Stimulated activated naive B cell treated with anti-CD40 and anti-IgM and Interleukin-4, amounts not matched to agents 10 μg/mL and 1 μg/mL and 100 μg/mL, for 72 hours (primary cell): ENCODE measurements around the gene VSIG10L.

ENCODE experiments used
- ATAC-seq, 2 donors: fragments of 150-1000 bp; cut with Tn5 transposase; replicated peaks; 2 replicates each; pipeline ENCODE4 v1.10.0; 2021; ENCODE audit warnings: moderate library complexity in 1 of 2
- DNase-seq: peaks from one replicate; pipeline ENCODE4 v3.0.0; 2021
- H3K27ac Mint-ChIP-seq: one replicate; pipeline ENCODE4 v1.8.0; 2022; ENCODE audit warnings: mild to moderate bottlenecking, mixed read lengths
- H3K27me3 Mint-ChIP-seq, 2 donors: one replicate each; pipeline ENCODE4 v1.8.0; 2022; ENCODE audit warnings: mixed read lengths in 2 of 2
- H3K36me3 Mint-ChIP-seq, 2 donors: one replicate each; pipeline ENCODE4 v1.8.0; 2022; ENCODE audit warnings: mixed read lengths in 2 of 2, mild to moderate bottlenecking in 1 of 2
- H3K4me1 Mint-ChIP-seq, 2 donors: one replicate each; pipeline ENCODE4 v1.8.0; 2022; ENCODE audit warnings: mixed read lengths in 2 of 2, mild to moderate bottlenecking in 1 of 2
- H3K4me3 Mint-ChIP-seq, 2 donors: one replicate each; pipeline ENCODE4 v1.8.0; 2022; ENCODE audit warnings: mild to moderate bottlenecking in 2 of 2, mixed read lengths in 2 of 2, moderate library complexity in 1 of 2
- H3K9me3 Mint-ChIP-seq, 2 donors: one replicate each; pipeline ENCODE4 v1.8.0; 2022; ENCODE audit warnings: mixed read lengths in 2 of 2, mild to moderate bottlenecking in 1 of 2

VSIG10L gene

DNA sequence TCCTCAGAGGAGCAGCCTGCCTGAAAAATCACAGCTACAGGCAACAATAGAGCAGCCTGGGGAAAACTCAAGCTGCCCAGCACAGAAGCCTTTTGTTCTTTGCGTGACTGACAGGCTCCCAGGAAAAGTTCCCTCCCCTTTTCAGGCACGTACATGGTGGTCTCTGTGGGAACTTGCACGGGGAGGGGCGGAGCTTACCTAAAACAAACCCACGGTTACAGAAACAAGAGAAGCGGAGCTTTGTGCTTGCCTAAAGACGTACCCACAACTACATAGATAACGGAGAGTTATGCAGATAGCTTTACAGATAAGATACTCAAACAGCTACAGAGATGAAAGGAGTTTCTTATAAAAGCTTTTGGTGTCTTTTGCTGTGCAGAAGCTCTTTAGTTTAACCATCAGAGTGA, 12.8 kb upstream of the VSIG10L start:
- ATAC-seq (no peak), DNase-seq (no peak)
- peaks cover 0 to 10% of the 10 kb centered on the region in 2 donors for H3K4me1 Mint-ChIP-seq
- H3K36me3 Mint-ChIP-seq = peaks cover 44 to 55% of the 10 kb centered on the region in 2 donors
- H3K4me3 Mint-ChIP-seq = no peak overlapping the region
- no peaks in the 10 kb centered on the region for H3K27me3 Mint-ChIP-seq
- H3K9me3 Mint-ChIP-seq = no peaks in the 10 kb centered on the region
- no peak overlapping the region for H3K27ac Mint-ChIP-seq

- no peak overlapping the region for H3K4me3 Mint-ChIP-seq
- DNase-seq (no peak), ATAC-seq (no peak)
- H3K27ac Mint-ChIP-seq = peak overlapping the region; percentile 56
- no peaks in the 10 kb centered on the region for H3K9me3 Mint-ChIP-seq
- H3K4me1 Mint-ChIP-seq = peaks cover 0 to 5% of the 10 kb centered on the region in 2 donors
- H3K36me3 Mint-ChIP-seq = peaks cover 45 to 51% of the 10 kb centered on the region in 2 donors
- no peaks in the 10 kb centered on the region for H3K27me3 Mint-ChIP-seq
Observed at GRCh38 chr19:51354103-51354741, 12.3 kb upstream of the VSIG10L start.

- no peak overlapping the region for H3K27ac Mint-ChIP-seq
- DNase-seq (no peak), ATAC-seq (no peak)
- no peak overlapping the region for H3K4me3 Mint-ChIP-seq
- H3K9me3 Mint-ChIP-seq = no peaks in the 10 kb centered on the region
- no peaks in the 10 kb centered on the region for H3K27me3 Mint-ChIP-seq
- H3K36me3 Mint-ChIP-seq = peaks cover 41 to 48% of the 10 kb centered on the region in 2 donors
- H3K4me1 Mint-ChIP-seq = peaks cover 0 to 4% of the 10 kb centered on the region in 2 donors
Observed at GRCh38 chr19:51352783-51353360, 10.9 kb upstream of the VSIG10L start.

GRCh38 chr19:51351266-51351990, 9.5 kb upstream of the VSIG10L start:
- Mint-ChIP-seq H3K27ac (no peak overlapping the region), H3K9me3 (no peaks in the 10 kb centered on the region), H3K4me1 (peaks cover 2 to 10% of the 10 kb centered on the region in 2 donors), H3K36me3 (peaks cover 48 to 51% of the 10 kb centered on the region in 2 donors), H3K4me3 (no peak overlapping the region), H3K27me3 (no peaks in the 10 kb centered on the region)
- ATAC-seq = no peak
- DNase-seq = no peak

- Mint-ChIP-seq H3K4me3 (no peak overlapping the region), H3K36me3 (peaks cover 45 to 49% of the 10 kb centered on the region in 2 donors), H3K9me3 (no peaks in the 10 kb centered on the region), H3K27ac (no peak overlapping the region), H3K4me1 (peaks cover 26 to 45% of the 10 kb centered on the region in 2 donors), H3K27me3 (no peaks in the 10 kb centered on the region)
- ATAC-seq (no peak), DNase-seq (no peak)
Observed at GRCh38 chr19:51347209-51347928, 5.4 kb upstream of the VSIG10L start.

GRCh38 chr19:51346742-51347141, 4.8 kb upstream of the VSIG10L start:
- H3K27me3 Mint-ChIP-seq = no peaks in the 10 kb centered on the region
- peaks cover 39 to 43% of the 10 kb centered on the region in 2 donors for H3K36me3 Mint-ChIP-seq
- no peak for ATAC-seq
- H3K4me3 Mint-ChIP-seq = no peak overlapping the region
- peaks cover 29 to 51% of the 10 kb centered on the region in 2 donors for H3K4me1 Mint-ChIP-seq
- H3K27ac Mint-ChIP-seq = no peak overlapping the region
- no peak for DNase-seq
- H3K9me3 Mint-ChIP-seq = no peaks in the 10 kb centered on the region

DNA sequence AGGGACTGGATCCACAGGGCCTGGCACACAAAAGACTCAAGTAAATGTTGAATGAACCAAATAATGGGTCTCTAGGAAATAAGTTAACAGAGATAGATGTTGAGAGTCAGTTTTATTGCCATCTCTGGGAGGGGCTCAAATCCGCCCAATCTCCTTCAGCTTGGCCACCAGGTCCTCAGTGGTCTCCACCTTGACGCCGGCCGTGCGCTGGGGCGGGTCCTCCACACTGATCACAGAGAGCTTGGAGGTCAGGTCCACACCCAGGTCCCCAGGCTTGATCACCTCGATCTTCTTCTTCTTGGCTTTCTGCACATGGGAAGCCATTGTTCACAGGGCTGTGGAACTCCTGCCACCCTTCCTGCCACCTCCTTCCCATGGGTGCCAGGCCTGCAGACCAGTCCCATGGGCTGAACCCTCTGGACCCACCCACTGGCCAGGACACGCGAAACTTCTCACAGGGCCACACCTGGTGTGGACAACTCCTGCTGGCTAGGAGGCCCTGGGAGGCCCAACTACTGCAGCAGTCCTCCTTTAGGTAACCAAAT, 3.2 kb upstream of the VSIG10L start:
- Mint-ChIP-seq H3K36me3 (peaks cover 24 to 33% of the 10 kb centered on the region in 2 donors), H3K4me1 (peaks cover 35 to 64% of the 10 kb centered on the region in 2 donors), H3K9me3 (no peaks in the 10 kb centered on the region), H3K27ac (peak overlapping the region; percentile 84), H3K27me3 (no peaks in the 10 kb centered on the region), H3K4me3 (peak overlapping the region; percentile 58 to 69)
- no peak for DNase-seq
- ATAC-seq = no peak

- peaks cover 45 to 77% of the 10 kb centered on the region in 2 donors for H3K4me1 Mint-ChIP-seq
- no peak overlapping the region for H3K4me3 Mint-ChIP-seq
- H3K27me3 Mint-ChIP-seq = no peaks in the 10 kb centered on the region
- H3K36me3 Mint-ChIP-seq = peaks cover 20 to 25% of the 10 kb centered on the region in 2 donors
- H3K27ac Mint-ChIP-seq = peak overlapping the region; percentile 77
- no peak for DNase-seq
- no peak for ATAC-seq
- no peaks in the 10 kb centered on the region for H3K9me3 Mint-ChIP-seq
Observed at GRCh38 chr19:51342631-51343569, 961 bp upstream of the VSIG10L start.

DNA sequence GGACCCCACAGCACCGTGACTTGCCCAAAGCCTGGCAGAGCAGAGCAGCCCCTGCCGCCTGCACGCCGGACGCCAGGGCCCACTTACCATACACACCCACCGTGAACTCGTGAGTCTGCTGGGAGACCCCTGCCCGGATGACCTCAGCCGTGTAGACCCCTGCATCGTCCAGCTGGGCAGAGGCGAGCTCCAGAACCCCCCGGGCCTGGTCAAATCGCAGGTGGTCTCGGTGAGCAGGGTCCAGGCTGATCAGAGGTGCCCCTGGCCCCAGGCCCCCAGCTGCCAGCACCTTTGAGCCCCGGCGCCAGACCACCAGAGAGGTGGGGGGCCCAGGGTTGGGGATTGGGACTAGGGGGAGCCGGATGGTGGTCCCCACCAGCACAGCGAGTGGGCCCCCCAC, 873 bp downstream of the VSIG10L start:
- DNase-seq = no peak
- H3K27me3 Mint-ChIP-seq = no peaks in the 10 kb centered on the region
- no peaks in the 10 kb centered on the region for H3K9me3 Mint-ChIP-seq
- H3K4me1 Mint-ChIP-seq = peaks cover 42 to 64% of the 10 kb centered on the region in 2 donors
- H3K36me3 Mint-ChIP-seq = peaks cover 12 to 13% of the 10 kb centered on the region in 2 donors
- H3K4me3 Mint-ChIP-seq = peak overlapping the region; percentile 78 to 94
- peak overlapping the region; percentile 83 for H3K27ac Mint-ChIP-seq
- ATAC-seq = no peak

- Mint-ChIP-seq H3K4me3 (peak overlapping the region; percentile 91 to 94), H3K4me1 (peaks cover 37 to 58% of the 10 kb centered on the region in 2 donors), H3K27ac (peak overlapping the region; percentile 9), H3K36me3 (peaks cover 6 to 8% of the 10 kb centered on the region in 2 donors), H3K27me3 (peaks cover 5% of the 10 kb centered on the region in 2 donors), H3K9me3 (no peaks in the 10 kb centered on the region)
- DNase-seq (peak; percentile 92), ATAC-seq (peak; percentile 75 to 83)
Observed at GRCh38 chr19:51339687-51340656, 2.0 kb downstream of the VSIG10L start.

DNA sequence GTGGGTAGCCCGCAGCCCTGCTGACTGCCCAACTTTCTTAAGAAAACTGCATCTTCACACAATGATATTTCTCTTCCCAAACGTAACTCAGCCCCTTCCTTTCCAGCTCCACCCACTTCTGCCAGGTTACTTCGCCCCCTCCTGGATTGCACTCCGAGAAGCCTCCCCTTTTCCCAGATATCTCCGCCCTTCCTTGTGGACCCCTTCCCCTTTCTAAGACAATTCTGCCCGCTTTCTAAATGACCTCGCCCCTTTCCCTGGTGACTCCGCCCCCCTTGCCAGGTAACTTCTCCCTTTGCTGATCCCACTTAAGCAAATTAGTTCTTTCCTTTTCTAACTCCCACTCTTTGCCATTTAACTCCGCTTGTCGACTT, 2.6 kb downstream of the VSIG10L start:
- peaks cover 32 to 51% of the 10 kb centered on the region in 2 donors for H3K4me1 Mint-ChIP-seq
- peaks cover 2 to 4% of the 10 kb centered on the region in 2 donors for H3K36me3 Mint-ChIP-seq
- H3K27ac Mint-ChIP-seq = peak overlapping the region; percentile 84
- H3K4me3 Mint-ChIP-seq = peak overlapping the region; percentile 91 to 94
- no peaks in the 10 kb centered on the region for H3K9me3 Mint-ChIP-seq
- DNase-seq (no peak), ATAC-seq (peak; percentile 5 to 10)
- peaks cover 11% of the 10 kb centered on the region in 2 donors for H3K27me3 Mint-ChIP-seq

- Mint-ChIP-seq H3K27ac (peak overlapping the region; percentile 84), H3K4me3 (peak overlapping the region; percentile 91 to 94), H3K36me3 (peaks cover 2 to 8% of the 10 kb centered on the region in 2 donors), H3K27me3 (peaks cover 16 to 17% of the 10 kb centered on the region in 2 donors), H3K9me3 (no peaks in the 10 kb centered on the region), H3K4me1 (peaks cover 27 to 46% of the 10 kb centered on the region in 2 donors)
- DNase-seq (peak; percentile 78), ATAC-seq (peak; percentile 75)
Observed at GRCh38 chr19:51338563-51339312, 3.2 kb downstream of the VSIG10L start.
